Naive thymus-derived CD4-positive, alpha-beta T cell (primary cell): ENCODE measurements around the gene CLCN1. TPM values are rescaled to one million over a fixed set of nuclear protein-coding genes. Genes with fewer than 3 reads are reported as not detected.

Source experiments
- ATAC-seq: fragments of 150-1000 bp; cut with Tn5 transposase; 2 replicates; pipeline ENCODE4 v1.10.0; 2021; ENCODE audit warnings: mild to moderate bottlenecking, moderate library complexity
- CTCF ChIA-PET: fragments of 350-600 bp; sonication (Branson Sonifier 250); formaldehyde crosslinking; loops from one replicate; lab custom pipeline; 2021; ENCODE audit warnings: antibody characterized with exemption; lab: Charles Lee
- POLR2A ChIA-PET: fragments of 350-600 bp; sonication (Branson Sonifier 250); formaldehyde crosslinking; loops from one replicate; lab custom pipeline; 2021; ENCODE audit warnings: antibody characterized with exemption, inconsistent platforms; lab: Charles Lee
- DNase-seq, 9 donors: peaks; one replicate each; pipeline versions ENCODE4 v3.0.0 to v3.0.0-alpha.2; 2020 to 2022; ENCODE audit warnings: mixed read lengths in 1 of 9
- H3K27ac ChIP-seq: one replicate; pipeline ENCODE4 v1.7.0; 2013; ENCODE audit warnings: mild to moderate bottlenecking, low read depth, low read length, moderate library complexity
- H3K27me3 ChIP-seq, 2 donors: one replicate each; pipeline ENCODE4 v1.7.0; 2013; ENCODE audit warnings: low read length in 2 of 2, mild to moderate bottlenecking in 2 of 2, moderate library complexity in 2 of 2; ENCODE audit not compliant: control insufficient read depth in 2 of 2, insufficient read depth in 2 of 2
- H3K36me3 ChIP-seq, 3 experiments: 1 replicate in 2 of 3; 2 replicates in 1 of 3; pipeline ENCODE4 v1.7.0; 2013; ENCODE audit warnings: low read length in 3 of 3, mild to moderate bottlenecking in 3 of 3, moderate library complexity in 1 of 3; ENCODE audit not compliant: insufficient read depth in 3 of 3, control insufficient read depth in 2 of 3
- H3K4me1 ChIP-seq, 2 donors: one replicate each; pipeline ENCODE4 v1.7.0; 2013; ENCODE audit warnings: low read length in 2 of 2, mild to moderate bottlenecking in 2 of 2, moderate library complexity in 1 of 2; ENCODE audit not compliant: control insufficient read depth in 2 of 2, insufficient read depth in 2 of 2
- H3K4me3 ChIP-seq: 2 replicates; pipeline ENCODE4 v1.7.0; 2013; ENCODE audit warnings: mild to moderate bottlenecking, low read length
- H3K9me3 ChIP-seq, 3 experiments: 1 replicate in 2 of 3; 2 replicates in 1 of 3; pipeline ENCODE4 v1.7.0; 2013; ENCODE audit warnings: low read length in 3 of 3; ENCODE audit not compliant: control insufficient read depth in 2 of 3
- H3K27ac Mint-ChIP-seq, 9 donors: one replicate each; pipeline ENCODE4 v1.8.0; 2020 to 2022; ENCODE audit warnings: mixed read lengths in 9 of 9, mild to moderate bottlenecking in 8 of 9, moderate library complexity in 5 of 9, inconsistent platforms in 2 of 9
- H3K27me3 Mint-ChIP-seq, 5 donors: one replicate each; pipeline ENCODE4 v1.8.0; 2021 to 2022; ENCODE audit warnings: mixed read lengths in 5 of 5, mild to moderate bottlenecking in 1 of 5
- H3K36me3 Mint-ChIP-seq, 5 donors: one replicate each; pipeline ENCODE4 v1.8.0; 2020 to 2022; ENCODE audit warnings: mixed read lengths in 5 of 5, mild to moderate bottlenecking in 3 of 5, inconsistent platforms in 1 of 5
- H3K4me1 Mint-ChIP-seq, 7 donors: one replicate each; pipeline ENCODE4 v1.8.0; 2020 to 2022; ENCODE audit warnings: mixed read lengths in 7 of 7, mild to moderate bottlenecking in 3 of 7, inconsistent platforms in 1 of 7
- H3K4me3 Mint-ChIP-seq, 10 donors: one replicate each; pipeline ENCODE4 v1.8.0; 2020 to 2022; ENCODE audit warnings: mild to moderate bottlenecking in 10 of 10, mixed read lengths in 10 of 10, moderate library complexity in 6 of 10, inconsistent platforms in 2 of 10
- H3K9me3 Mint-ChIP-seq, 11 donors: one replicate each; pipeline ENCODE4 v1.8.0; 2020 to 2022; ENCODE audit warnings: mixed read lengths in 11 of 11, mild to moderate bottlenecking in 4 of 11, inconsistent platforms in 1 of 11, moderate library complexity in 1 of 11
- intact Hi-C, 2 donors: fragments of 100-400 bp; cut with micrococcal nuclease; formaldehyde crosslinking; loops; one replicate each; pipeline ENCODE4 v1.15.1; 2023
- polyA plus RNA-seq, 2 donors: library from polyadenylated mRNA; unstranded; fragments of 300-500 nt; fragmentation: Illumina TruSeq; gene quantifications; one replicate each; pipeline ENCODE4 v1.2.3, GENCODE V29; 2021
- total RNA-seq, 6 experiments: library from RNA in 5 of 6; stranded (reverse) in 5 of 6; gene quantifications; 1 replicate in 5 of 6; 2 replicates in 1 of 6; pipeline ENCODE4 v1.2.3 and lab custom pipeline; 2021 to 2026

Gene CLCN1
- total and polyA plus RNA-seq, 7 experiments from 2014 or later: 0.07 to 0.51 TPM; not detected in 5

DNA sequence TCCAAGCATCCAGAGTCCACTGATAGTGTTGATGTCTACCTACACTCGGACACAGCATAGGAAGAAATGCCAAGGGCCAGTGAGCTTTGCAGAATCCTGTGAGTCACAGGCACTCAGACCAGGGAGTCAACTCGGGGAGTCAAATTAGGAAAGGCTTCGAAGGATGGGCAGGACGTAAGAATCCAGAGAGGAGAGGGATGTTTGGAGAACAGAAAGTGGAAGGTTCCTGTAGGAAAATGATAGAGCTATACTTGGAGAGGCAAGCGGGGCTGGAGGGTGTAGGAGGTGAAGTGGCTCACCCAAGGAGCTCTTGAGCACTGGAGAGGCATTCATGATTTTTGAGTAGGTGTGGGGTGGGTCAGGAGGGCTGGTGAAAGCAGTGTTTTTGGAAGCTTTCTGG is 68.2 kb downstream of the CLCN1 start:
- no peak for DNase-seq
- H3K4me3 Mint-ChIP-seq: no peak overlapping the region
- Histone ChIP-seq H3K9me3 (no peaks in the 10 kb centered on the region), H3K27me3 (no peaks in the 10 kb centered on the region), H3K27ac (peak overlapping the region; percentile 47), H3K4me3 (no peak overlapping the region), H3K36me3 (peaks cover 0 to 33% (median 0%) of the 10 kb centered on the region in 3 experiments), H3K4me1 (peaks cover 47% of the 10 kb centered on the region in 2 donors)
- intact Hi-C loops: loop anchor here (5.0 to 10.0 kb wide), 2 partner anchors 577 to 1451 kb away; partner anchors contain the start of gene TPK1 (in 1 of the 2)
- no peak for ATAC-seq
- peaks cover 9 to 16% (median 11%) of the 10 kb centered on the region in 7 donors for H3K4me1 Mint-ChIP-seq
- H3K9me3 Mint-ChIP-seq: no peaks in the 10 kb centered on the region
- H3K27ac Mint-ChIP-seq: no peak overlapping the region
- ChIA-PET POLR2A (interaction anchor here (0.7 to 15.0 kb wide), 12 partner anchors 9 to 587 kb away, joined by 3 to 223 read pairs (median 5); partner anchors contain the start of genes CASP2, EPHA1 and GSTK1), CTCF (interaction anchor here (0.9 to 4.3 kb wide), 6 partner anchors 9 to 78 kb away, joined by 3 to 40 read pairs (median 4); partner anchors contain the start of gene EPHA1)
- peaks cover 0 to 2% (median 0%) of the 10 kb centered on the region in 5 donors for H3K36me3 Mint-ChIP-seq
- H3K27me3 Mint-ChIP-seq: no peaks in the 10 kb centered on the region

DNA sequence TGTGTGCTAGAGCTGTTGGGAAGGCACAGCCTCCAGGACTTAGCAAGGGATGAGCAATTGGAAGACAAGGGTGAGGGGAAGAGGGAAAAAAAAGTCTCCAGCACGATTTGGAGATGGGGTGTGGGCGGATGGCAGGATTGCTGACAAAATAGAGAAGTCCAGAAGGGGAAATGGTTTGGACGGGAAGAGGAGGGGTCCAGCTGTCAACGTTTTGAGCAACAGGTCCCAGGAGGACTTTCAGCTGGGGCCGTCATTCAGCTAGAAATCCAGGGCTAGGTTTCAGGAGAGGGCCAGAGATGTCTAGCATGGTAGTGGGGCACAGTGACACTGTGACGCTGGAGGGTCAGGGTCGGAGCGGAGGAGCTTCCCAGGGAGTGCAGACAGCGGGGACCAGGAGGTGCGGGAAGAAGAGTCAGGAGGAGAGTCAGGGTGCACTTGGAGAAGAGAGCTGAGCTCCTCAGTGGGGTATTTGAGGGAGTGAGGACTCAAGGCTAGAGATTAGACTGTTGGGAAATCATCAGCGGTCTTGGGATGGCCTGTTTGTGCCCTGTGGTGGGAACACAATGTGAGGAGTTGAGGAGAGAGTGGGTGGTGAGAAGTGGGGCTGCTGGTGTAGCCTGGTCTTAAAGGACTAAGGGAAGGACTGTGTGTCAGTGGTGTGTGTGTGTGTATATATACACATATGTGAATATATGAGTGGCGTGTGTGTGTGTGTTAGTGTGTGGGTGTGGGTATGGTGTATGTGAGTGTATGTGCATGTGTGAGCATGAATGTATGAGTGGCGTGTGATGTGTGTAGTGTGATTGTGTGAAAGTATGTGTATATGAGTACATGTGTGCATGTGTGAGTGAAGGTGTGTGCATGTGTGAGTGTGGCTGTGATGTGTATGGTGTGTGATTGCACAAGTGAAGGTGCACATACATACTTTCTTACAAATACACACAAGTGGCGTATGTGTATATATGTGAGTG is 69.0 kb downstream of the CLCN1 start:
- H3K4me1 Mint-ChIP-seq: peaks cover 1 to 16% (median 9%) of the 10 kb centered on the region in 7 donors
- Histone ChIP-seq H3K4me1 (peaks cover 39% of the 10 kb centered on the region in 2 donors), H3K36me3 (peaks cover 0 to 41% (median 0%) of the 10 kb centered on the region in 3 experiments), H3K27ac (peak overlapping the region; percentile 59), H3K9me3 (no peaks in the 10 kb centered on the region), H3K4me3 (no peak overlapping the region), H3K27me3 (no peaks in the 10 kb centered on the region)
- ATAC-seq (no peak), DNase-seq (no peak)
- H3K27me3 Mint-ChIP-seq: no peaks in the 10 kb centered on the region
- intact Hi-C loops: loop anchor here (5.0 to 10.0 kb wide), 2 partner anchors 578 to 1450 kb away; partner anchors contain the start of gene TPK1 (in 1 of the 2)
- ChIA-PET POLR2A (interaction anchor here (0.7 to 15.0 kb wide), 12 partner anchors 9 to 588 kb away, joined by 3 to 223 read pairs (median 5); partner anchors contain the start of genes CASP2, EPHA1 and GSTK1), CTCF (interaction anchor here (0.5 to 4.3 kb wide), 7 partner anchors 9 to 79 kb away, joined by 3 to 40 read pairs (median 3); partner anchors contain the start of gene EPHA1)
- peaks cover 0 to 8% (median 3%) of the 10 kb centered on the region in 5 donors for H3K36me3 Mint-ChIP-seq
- H3K4me3 Mint-ChIP-seq: no peak overlapping the region
- no peak overlapping the region for H3K27ac Mint-ChIP-seq
- H3K9me3 Mint-ChIP-seq: no peaks in the 10 kb centered on the region

GRCh38 chr7:143385891-143386781 is 70.2 kb downstream of the CLCN1 start:
- Histone ChIP-seq H3K4me3 (peak overlapping the region; percentile 51), H3K27me3 (no peaks in the 10 kb centered on the region), H3K9me3 (no peaks in the 10 kb centered on the region), H3K4me1 (peaks cover 37 to 38% of the 10 kb centered on the region in 2 donors), H3K36me3 (peaks cover 0 to 44% (median 0%) of the 10 kb centered on the region in 3 experiments), H3K27ac (peak overlapping the region; percentile 59)
- Mint-ChIP-seq H3K4me1 (peaks cover 0 to 14% (median 12%) of the 10 kb centered on the region in 7 donors), H3K4me3 (no peak overlapping the region), H3K27ac (no peak overlapping the region), H3K27me3 (no peaks in the 10 kb centered on the region), H3K9me3 (no peaks in the 10 kb centered on the region), H3K36me3 (peaks cover 0 to 10% (median 4%) of the 10 kb centered on the region in 5 donors)
- DNase-seq (peak in 5 of 9 donors; percentile 36 to 58 (median 51)), ATAC-seq (peak; percentile 64)
- intact Hi-C loops: loop anchor here (1.0 to 10.0 kb wide), 2 partner anchors 21 to 1449 kb away; partner anchors contain the start of gene TPK1 (in 1 of the 2)
- POLR2A ChIA-PET: interaction anchor here (0.6 to 15.0 kb wide), 5 partner anchors 11 to 588 kb away, joined by 3 to 223 read pairs (median 3); partner anchors contain the start of genes EPHA1 and FAM131B
- CTCF ChIA-PET: interaction anchor here (1.0 to 4.3 kb wide), 2 partner anchors 21 to 145 kb away, joined by 7 to 40 read pairs; partner anchors contain the start of gene EPHA1

DNA sequence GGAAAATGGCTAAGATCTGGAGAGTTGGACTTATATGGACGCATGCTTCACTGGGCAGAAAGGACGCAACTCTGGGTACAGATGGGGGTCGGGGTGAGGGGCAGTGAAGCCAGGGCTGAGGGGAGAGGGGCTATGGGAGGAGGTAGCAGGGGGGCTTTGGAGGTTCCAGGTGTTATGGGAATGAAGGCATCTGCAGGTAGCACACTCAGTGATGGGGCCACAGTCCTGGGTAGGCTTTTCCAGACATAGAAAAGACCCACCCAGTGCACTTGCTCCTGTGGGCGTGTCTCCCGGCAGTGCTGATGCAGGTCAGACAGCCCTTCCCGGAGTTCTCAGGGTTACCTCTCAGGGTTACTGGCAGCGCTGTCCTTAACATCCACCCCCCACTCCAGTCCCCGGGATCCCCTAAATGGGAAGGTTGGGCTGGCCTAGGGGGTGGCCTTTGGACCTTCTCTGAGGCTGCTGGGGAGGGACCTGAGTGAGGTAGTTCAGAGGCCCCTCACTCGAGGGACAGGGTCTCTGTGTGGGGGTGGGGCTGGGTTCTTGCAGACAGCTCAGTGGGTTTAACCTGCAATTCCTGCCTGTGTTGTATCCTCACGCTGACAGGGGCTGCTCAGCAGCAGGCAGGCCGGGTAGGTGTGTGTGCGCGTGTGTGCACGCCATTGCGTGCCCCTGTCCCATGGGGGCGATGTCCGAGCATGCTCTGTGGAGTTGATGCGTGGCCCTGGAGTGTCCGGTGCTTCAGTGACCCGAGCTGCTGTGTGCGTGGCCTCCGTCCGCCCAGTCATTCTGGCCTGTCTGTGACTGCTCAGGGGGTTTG is 71.5 kb downstream of the CLCN1 start:
- no peaks in the 10 kb centered on the region for H3K9me3 ChIP-seq
- DNase-seq (no peak), ATAC-seq (no peak)
- Mint-ChIP-seq H3K4me1 (peaks cover 0 to 14% (median 12%) of the 10 kb centered on the region in 7 donors), H3K9me3 (no peaks in the 10 kb centered on the region), H3K27me3 (no peaks in the 10 kb centered on the region), H3K4me3 (no peak overlapping the region), H3K36me3 (peaks cover 0 to 10% (median 4%) of the 10 kb centered on the region in 5 donors), H3K27ac (peak overlapping the region in 3 of 9 donors; percentile 5 to 35 (median 32))
- H3K27ac ChIP-seq: peak overlapping the region; percentile 59
- H3K4me3 ChIP-seq: no peak overlapping the region
- ChIA-PET POLR2A (interaction anchor here (3.8 kb wide), 1 partner anchor 20 kb away, joined by 14 read pairs; no protein-coding TSS in a partner anchor), CTCF (interaction anchor here (1.3 kb wide), 1 partner anchor 30 kb away, joined by 5 read pairs; no protein-coding TSS in a partner anchor)
- peaks cover 31 to 35% of the 10 kb centered on the region in 2 donors for H3K4me1 ChIP-seq
- H3K27me3 ChIP-seq: no peaks in the 10 kb centered on the region
- intact Hi-C loops: loop anchor here in 1 of 2 donors (10.0 kb wide), 1 partner anchor 1447 kb away; the partner anchor contains the start of gene TPK1
- H3K36me3 ChIP-seq: peaks cover 0 to 56% (median 0%) of the 10 kb centered on the region in 3 experiments

DNA sequence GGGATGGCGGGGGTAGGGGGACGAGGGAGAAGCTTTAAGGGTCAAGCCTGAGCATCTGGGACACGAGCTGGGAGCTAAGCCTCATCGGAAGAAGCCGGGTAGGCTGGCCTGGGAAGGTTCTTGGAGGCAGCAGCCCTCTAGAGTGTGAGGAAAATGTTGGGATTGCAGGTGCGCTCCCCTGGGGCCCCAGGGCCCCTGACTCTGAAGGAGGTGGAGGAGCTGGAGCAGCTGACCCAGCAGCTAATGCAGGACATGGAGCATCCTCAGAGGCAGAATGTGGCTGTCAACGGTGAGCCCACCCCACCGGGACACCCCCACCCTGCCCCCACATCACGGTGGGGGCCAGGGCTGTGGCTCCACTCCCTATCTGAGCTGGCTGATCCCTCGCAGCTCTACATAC is 72.1 kb downstream of the CLCN1 start:
- no peak overlapping the region for H3K27ac ChIP-seq
- Mint-ChIP-seq H3K27ac (peak overlapping the region in 4 of 9 donors; percentile 5 to 68 (median 34)), H3K4me3 (no peak overlapping the region), H3K27me3 (no peaks in the 10 kb centered on the region), H3K36me3 (peaks cover 0 to 14% (median 4%) of the 10 kb centered on the region in 5 donors), H3K4me1 (peaks cover 0 to 14% (median 11%) of the 10 kb centered on the region in 7 donors), H3K9me3 (no peaks in the 10 kb centered on the region)
- intact Hi-C loops: loop anchor here in 1 of 2 donors (10.0 kb wide), 1 partner anchor 1447 kb away; the partner anchor contains the start of gene TPK1
- no peaks in the 10 kb centered on the region for H3K9me3 ChIP-seq
- ChIA-PET CTCF (interaction anchor here (1.3 kb wide), 1 partner anchor 29 kb away, joined by 5 read pairs; no protein-coding TSS in a partner anchor), POLR2A (interaction anchor here (0.9 to 3.8 kb wide), 3 partner anchors 9 to 19 kb away, joined by 3 to 14 read pairs (median 4); no protein-coding TSS in a partner anchor)
- H3K4me1 ChIP-seq: peaks cover 25 to 28% of the 10 kb centered on the region in 2 donors
- no peak overlapping the region for H3K4me3 ChIP-seq
- DNase-seq (no peak), ATAC-seq (no peak)
- H3K36me3 ChIP-seq: peaks cover 0 to 63% (median 0%) of the 10 kb centered on the region in 3 experiments
- H3K27me3 ChIP-seq: no peaks in the 10 kb centered on the region
